Activated CD8-positive, alpha-beta memory T cell treated with anti-CD3 and anti-CD28 coated beads, Interleukin-2, amount 50 U/mL, for 1 hour (primary cell): ENCODE results near the gene SGMS1.
"Not testable (repeated sequence)": the region's sequence is repeated elsewhere in the genome, so short reads cannot be mapped to it uniquely, and the experiment has no call there.

Experiments
- DNase-seq: peaks from one replicate; pipeline ENCODE4 v3.0.0-alpha.2; 2020; ENCODE audit errors: extremely low read depth

The SGMS1 gene

GRCh38 chr10:50556237-50557120 is 67.3 kb downstream of the SGMS1 start:
- no peak for DNase-seq

DNA sequence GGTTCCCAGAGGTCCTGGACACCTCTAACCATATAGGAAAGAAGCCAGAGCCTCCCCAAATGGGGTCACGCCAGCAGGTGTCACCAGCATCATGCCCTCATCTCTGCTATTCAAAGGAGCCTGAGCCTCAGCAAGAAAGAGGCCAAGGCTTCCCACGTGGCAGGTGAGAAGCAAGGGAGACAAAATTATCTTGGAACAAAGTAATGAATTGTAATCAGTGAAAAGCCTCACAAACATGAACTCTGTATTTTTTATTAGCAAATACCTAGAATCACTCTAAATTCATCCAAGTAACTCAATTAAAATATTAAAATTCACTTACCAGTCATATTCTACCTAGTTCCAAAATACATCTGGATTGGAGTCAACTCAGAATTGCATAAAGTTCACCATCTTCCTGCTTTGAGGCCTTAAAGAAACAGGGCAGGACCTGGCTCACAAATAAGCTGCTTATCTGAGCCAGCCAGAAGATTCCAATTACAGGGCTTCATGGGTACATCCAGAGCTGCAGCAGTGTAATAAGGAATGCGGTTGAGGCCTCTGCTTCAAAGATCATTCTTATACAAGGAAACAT is 68.7 kb downstream of the SGMS1 start:
- no peak for DNase-seq

DNA sequence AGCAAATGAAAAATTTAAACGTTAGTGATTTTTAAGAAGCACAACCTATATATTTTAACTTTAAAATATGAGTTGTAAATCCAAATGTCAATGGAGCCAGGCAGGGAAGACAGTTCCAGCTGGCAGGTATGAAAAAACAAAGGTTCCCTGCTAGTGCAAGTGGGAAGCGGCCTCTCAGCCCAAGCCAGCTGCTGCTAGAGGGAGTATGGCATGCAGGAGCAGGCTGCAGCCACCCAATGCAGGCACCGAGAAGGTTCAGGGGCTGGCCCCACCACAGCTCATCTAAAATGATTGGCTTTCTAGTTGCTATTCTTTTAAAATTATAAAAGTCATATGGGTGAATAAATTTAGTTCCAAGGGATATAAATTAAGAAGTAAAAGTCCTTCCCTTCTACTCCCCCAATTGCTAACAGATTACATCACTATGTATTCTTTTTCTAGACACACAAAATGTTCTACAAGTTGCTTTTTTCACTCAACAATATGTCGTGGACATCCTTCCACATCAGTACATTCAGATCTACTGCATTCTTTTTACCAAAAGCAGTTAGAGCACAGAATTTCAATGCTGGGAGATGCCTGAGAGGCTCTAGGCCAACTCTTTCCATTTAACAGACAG is 69.3 kb downstream of the SGMS1 start:
- DNase-seq, result no peak

GRCh38 chr10:50552771-50553535 is 70.8 kb downstream of the SGMS1 start:
- no peak for DNase-seq

GRCh38 chr10:50552308-50552707 is 71.4 kb downstream of the SGMS1 start:
- no peak for DNase-seq

DNA sequence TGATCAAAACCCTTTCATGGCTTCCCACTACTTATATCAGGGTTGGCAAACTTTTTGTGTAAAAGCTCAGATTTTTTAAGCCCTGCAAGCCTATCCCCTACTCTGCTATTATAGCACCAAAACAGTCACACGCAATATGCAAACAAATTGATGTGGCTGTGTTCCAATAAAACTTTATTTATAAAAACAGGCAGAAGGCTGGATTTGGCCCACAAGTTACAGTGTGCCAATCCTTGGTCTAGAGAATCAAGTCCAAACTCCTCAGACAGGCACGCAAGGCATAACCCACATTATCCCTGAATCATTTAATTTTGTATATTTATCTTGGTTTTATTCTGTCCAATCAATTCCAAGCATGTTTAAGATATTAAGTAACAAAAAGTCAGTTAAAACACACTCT is 71.9 kb downstream of the SGMS1 start:
- no peak for DNase-seq

GRCh38 chr10:50550291-50550839 is 73.4 kb downstream of the SGMS1 start:
- DNase-seq, result no peak

GRCh38 chr10:50549186-50549585 is 74.6 kb downstream of the SGMS1 start:
- DNase-seq, result not testable (repeated sequence)

DNA sequence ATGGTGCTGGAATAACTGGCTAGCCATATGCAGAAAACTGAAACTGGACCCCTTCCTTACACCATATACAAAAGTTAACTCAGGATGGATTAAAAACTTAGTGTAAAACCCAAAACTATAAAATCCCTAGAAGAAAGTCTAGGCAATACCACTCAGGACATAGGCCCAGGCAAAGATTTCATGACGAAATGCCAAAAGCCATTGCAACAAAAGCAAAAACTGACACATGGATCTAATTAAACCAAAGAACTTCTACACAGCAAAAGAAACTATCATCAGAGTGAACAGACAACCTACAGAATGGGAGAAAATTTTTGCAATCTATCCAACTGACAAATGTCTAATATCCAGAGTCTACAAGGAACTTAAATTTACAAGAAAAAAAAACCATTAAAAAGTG is 75.3 kb downstream of the SGMS1 start:
- not testable (repeated sequence) for DNase-seq

DNA sequence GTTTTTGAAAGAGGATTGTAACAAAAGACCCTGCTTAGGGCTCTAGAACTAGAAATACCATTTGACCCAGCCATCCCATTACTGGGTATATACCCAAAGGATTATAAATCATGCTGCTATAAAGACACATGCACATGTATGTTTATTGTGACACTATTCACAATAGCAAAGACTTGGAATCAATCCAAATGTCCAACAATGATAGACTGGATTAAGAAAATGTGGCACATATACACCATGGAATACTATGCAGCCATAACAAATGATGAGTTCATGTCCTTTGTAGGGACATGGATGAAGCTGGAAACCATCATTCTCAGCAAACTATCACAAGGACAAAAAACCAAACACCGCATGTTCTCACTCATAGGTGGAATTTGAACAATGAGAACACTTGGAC is 77.5 kb downstream of the SGMS1 start:
- not testable (repeated sequence) for DNase-seq

GRCh38 chr10:50545846-50546245 is 77.9 kb downstream of the SGMS1 start:
- DNase-seq, result no peak

- DNase-seq, result no peak
These were observed 78.8 kb downstream of the SGMS1 start for GRCh38 chr10:50544857-50545429.

DNA sequence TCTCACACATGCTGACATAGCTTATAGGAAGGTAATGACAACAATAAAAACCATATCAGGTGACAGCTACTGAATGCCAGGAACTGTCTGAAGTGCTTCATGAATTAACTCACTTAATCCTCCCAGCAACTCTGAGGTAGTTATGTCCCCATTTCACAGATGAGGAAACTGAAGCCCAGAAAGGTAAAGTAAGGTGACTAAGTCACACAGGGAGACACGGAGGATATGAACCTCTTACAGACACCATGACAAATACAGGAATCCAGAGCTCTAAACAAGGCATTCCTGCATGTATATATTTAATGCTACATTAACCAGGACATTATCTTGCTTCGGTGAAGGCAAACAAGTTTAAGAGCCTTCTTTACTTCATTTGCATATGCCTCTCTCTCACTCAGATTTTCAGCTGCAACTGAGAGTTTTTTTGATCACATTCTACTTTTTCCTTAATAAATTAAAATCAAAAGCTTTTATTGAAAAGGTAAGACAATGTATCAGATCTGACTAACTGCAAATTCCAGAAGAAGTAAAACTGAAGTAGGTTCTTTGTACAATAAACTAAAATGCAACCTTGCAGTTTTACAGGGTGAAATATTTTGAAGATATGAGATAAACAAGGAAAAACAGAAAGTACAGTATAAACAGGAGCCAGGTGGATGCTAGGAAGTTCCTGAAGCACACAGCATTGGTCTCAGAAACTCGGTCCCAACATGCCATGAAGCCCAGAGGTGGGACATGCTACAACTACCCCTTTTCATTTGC is 79.5 kb downstream of the SGMS1 start:
- no peak for DNase-seq

DNA sequence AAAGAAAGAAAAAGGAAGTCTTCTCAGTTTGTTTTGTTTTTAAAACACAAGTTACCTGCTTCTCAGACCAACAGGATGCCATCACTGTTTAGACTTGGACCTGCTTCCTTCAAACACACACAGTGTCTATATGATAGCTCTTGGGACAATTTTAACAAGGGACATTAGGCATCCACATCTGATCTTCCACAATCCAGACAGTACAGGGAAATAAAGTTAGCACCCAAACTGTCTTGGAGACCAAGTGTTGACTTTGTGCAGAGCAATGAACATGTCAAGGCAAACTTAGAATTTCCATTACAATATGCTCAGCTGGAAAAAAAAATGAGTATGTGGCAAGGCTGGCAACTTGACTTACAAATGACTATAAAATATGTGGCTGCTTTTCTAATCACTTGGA is 80.9 kb downstream of the SGMS1 start:
- DNase-seq, result no peak

GRCh38 chr10:50541921-50542320 is 81.8 kb downstream of the SGMS1 start:
- DNase-seq, result no peak

DNA sequence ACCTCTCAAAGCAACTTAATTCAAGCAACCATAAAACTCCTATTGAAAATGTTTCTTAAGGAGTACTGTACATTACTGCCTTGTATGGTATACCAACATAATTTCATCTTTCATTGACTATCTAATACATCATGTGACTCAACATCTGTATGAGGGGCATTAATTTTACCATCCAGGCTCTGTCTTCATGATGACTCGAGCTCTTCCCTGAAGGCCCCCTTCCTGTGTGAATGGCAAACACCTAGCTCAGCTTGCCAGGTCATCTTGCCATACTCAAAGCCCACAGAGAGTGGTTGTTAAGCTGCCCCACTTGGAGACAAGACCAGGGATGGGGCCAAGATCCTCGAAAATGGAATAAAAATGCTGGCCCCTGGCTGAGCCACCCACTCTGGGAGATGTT is 82.4 kb downstream of the SGMS1 start:
- DNase-seq, result no peak

DNA sequence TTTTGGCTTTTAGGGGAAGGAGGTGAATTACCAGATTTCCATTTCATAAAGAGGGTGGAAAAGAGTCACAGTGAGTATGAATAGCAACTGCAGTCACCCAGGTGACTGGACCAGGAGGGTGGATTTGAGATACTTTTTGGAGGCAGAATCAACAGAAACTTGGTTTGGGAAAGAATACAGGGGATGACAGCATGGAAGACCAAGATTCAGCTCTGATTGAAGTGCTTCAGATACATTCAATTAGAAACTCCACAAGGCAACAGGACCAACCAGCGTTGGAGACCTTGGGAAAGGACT is 83.0 kb downstream of the SGMS1 start:
- DNase-seq, result no peak

- no peak for DNase-seq
These were observed 83.5 kb downstream of the SGMS1 start for GRCh38 chr10:50540069-50540825.

GRCh38 chr10:50538555-50539398 is 85.0 kb downstream of the SGMS1 start:
- DNase-seq, result no peak
